ENCODE measurements around the gene HSD17B2.

Gene HSD17B2

GRCh38 chr16:82037666-82038065 is 2.6 kb downstream of the HSD17B2 start:
- H3K4me3 ChIP-seq (ENCODE audit: low read depth, low read length), result no peak overlapping the region
- no peak for TF ChIP-seq CTCF (IDR thresholded peaks at IDR 0.05; ENCODE audit: low read depth, low read length)
- no peak for DNase-seq (ENCODE audit: low read depth, low spot score)
- in situ Hi-C loops (cut with HindIII; ENCODE audit: low sequenced_read_pairs), result no loop called here

GRCh38 chr16:82040296-82040695 is 5.2 kb downstream of the HSD17B2 start:
- no peak for DNase-seq (ENCODE audit: low read depth, low spot score)
- in situ Hi-C loops (cut with HindIII; ENCODE audit: low sequenced_read_pairs), result no loop called here
- no peak for TF ChIP-seq CTCF (IDR thresholded peaks at IDR 0.05; ENCODE audit: low read depth, low read length)
- H3K4me3 ChIP-seq (ENCODE audit: low read depth, low read length), result no peak overlapping the region

GRCh38 chr16:82041542-82041941 is 6.5 kb downstream of the HSD17B2 start:
- in situ Hi-C loops (cut with HindIII; ENCODE audit: low sequenced_read_pairs), result no loop called here
- DNase-seq (ENCODE audit: low read depth, low spot score), result no peak
- no peak for TF ChIP-seq CTCF (IDR thresholded peaks at IDR 0.05; ENCODE audit: low read depth, low read length)
- no peak overlapping the region for H3K4me3 ChIP-seq (ENCODE audit: low read depth, low read length)

GRCh38 chr16:82042144-82042543 is 7.1 kb downstream of the HSD17B2 start:
- in situ Hi-C loops (cut with HindIII; ENCODE audit: low sequenced_read_pairs), result no loop called here
- no peak for TF ChIP-seq CTCF (IDR thresholded peaks at IDR 0.05; ENCODE audit: low read depth, low read length)
- no peak overlapping the region for H3K4me3 ChIP-seq (ENCODE audit: low read depth, low read length)
- no peak for DNase-seq (ENCODE audit: low read depth, low spot score)

GRCh38 chr16:82042846-82043245 is 7.8 kb downstream of the HSD17B2 start:
- in situ Hi-C loops (cut with HindIII; ENCODE audit: low sequenced_read_pairs), result no loop called here
- H3K4me3 ChIP-seq (ENCODE audit: low read depth, low read length), result no peak overlapping the region
- DNase-seq (ENCODE audit: low read depth, low spot score), result peak; percentile 31
- TF ChIP-seq CTCF (IDR thresholded peaks at IDR 0.05; ENCODE audit: low read depth, low read length), result no peak

GRCh38 chr16:82043680-82044584 is 8.9 kb downstream of the HSD17B2 start:
- DNase-seq (ENCODE audit: low read depth, low spot score), result peak; percentile 93
- no peak for TF ChIP-seq CTCF (IDR thresholded peaks at IDR 0.05; ENCODE audit: low read depth, low read length)

More at GRCh38 chr16:82043680-82044584, 8.9 kb downstream of the HSD17B2 start:
- in situ Hi-C loops (cut with HindIII; ENCODE audit: low sequenced_read_pairs), result no loop called here
- no peak overlapping the region for H3K4me3 ChIP-seq (ENCODE audit: low read depth, low read length)
